Measurements from ENCODE around the gene NFKBIB. TPM values are rescaled to one million over a fixed set of nuclear protein-coding genes. Genes with fewer than 3 reads are reported as not detected.

Gene NFKBIB
- total RNA-seq, 2 experiments from 2014 or later, result 56.5 to 57.9 TPM

DNA sequence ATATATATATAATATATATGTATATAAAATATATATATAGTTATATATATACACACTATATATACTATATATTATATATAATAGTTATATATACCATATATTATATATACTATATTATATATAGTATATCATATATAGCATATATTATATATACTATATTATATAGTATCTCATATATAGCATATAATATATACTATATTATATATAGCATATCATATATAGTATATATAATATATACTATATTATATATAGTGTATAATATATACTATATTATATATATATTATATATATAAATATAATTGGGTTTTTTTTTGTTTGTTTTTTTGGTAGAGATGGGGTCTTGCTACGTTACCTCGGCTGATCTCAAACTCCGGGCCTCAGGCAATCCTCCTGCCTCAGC lies 38.4 kb upstream of the NFKBIB start:
- intact Hi-C loops (cut with micrococcal nuclease), result no loop called here
- CTCF ChIA-PET, result interaction anchor here (4.2 kb wide), 1 partner anchor 26 kb away, joined by 15 read pairs; no protein-coding TSS in a partner anchor
- peaks cover 46% of the 10 kb centered on the region for H3K4me1 Mint-ChIP-seq (ENCODE audit: low read depth)
- H3K27me3 Mint-ChIP-seq, result no peaks in the 10 kb centered on the region
- H3K9me3 Mint-ChIP-seq, result peaks cover 6% of the 10 kb centered on the region
- H3K4me3 Mint-ChIP-seq, result no peak overlapping the region
- H3K36me3 Mint-ChIP-seq (ENCODE audit: low read depth), result peaks cover 19% of the 10 kb centered on the region
- no peak for DNase-seq
- TF ChIP-seq, protein P1, sequence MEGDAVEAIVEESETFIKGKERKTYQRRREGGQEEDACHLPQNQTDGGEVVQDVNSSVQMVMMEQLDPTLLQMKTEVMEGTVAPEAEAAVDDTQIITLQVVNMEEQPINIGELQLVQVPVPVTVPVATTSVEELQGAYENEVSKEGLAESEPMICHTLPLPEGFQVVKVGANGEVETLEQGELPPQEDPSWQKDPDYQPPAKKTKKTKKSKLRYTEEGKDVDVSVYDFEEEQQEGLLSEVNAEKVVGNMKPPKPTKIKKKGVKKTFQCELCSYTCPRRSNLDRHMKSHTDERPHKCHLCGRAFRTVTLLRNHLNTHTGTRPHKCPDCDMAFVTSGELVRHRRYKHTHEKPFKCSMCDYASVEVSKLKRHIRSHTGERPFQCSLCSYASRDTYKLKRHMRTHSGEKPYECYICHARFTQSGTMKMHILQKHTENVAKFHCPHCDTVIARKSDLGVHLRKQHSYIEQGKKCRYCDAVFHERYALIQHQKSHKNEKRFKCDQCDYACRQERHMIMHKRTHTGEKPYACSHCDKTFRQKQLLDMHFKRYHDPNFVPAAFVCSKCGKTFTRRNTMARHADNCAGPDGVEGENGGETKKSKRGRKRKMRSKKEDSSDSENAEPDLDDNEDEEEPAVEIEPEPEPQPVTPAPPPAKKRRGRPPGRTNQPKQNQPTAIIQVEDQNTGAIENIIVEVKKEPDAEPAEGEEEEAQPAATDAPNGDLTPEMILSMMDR (IDR thresholded peaks at IDR 0.05), result no peak
- ATAC-seq, result no peak
- no peak overlapping the region for H3K27ac Mint-ChIP-seq
- POLR2A ChIA-PET, result interaction anchor here (1.9 to 12.2 kb wide), 2 partner anchors 8 to 11 kb away, joined by 7 to 152 read pairs; partner anchors contain the start of gene HNRNPL

GRCh38 chr19:38862321-38863059 lies 37.3 kb upstream of the NFKBIB start:
- Mint-ChIP-seq H3K36me3 (ENCODE audit: low read depth) (peaks cover 26% of the 10 kb centered on the region), H3K27me3 (no peaks in the 10 kb centered on the region), H3K4me3 (no peak overlapping the region), H3K9me3 (peaks cover 3% of the 10 kb centered on the region), H3K27ac (no peak overlapping the region), H3K4me1 (ENCODE audit: low read depth) (peaks cover 41% of the 10 kb centered on the region)
- intact Hi-C loops (cut with micrococcal nuclease), result no loop called here
- ATAC-seq (no peak), DNase-seq (no peak)
- TF ChIP-seq, protein P1 (IDR thresholded peaks at IDR 0.05), result no peak
- CTCF ChIA-PET, result interaction anchor here (0.6 to 2.0 kb wide), 4 partner anchors 9 to 1558 kb away, joined by 3 to 17 read pairs (median 6); partner anchors contain the start of genes MRPS12 and SARS2
- POLR2A ChIA-PET, result interaction anchor here (0.6 to 12.2 kb wide), 3 partner anchors 12 to 23 kb away, joined by 3 to 152 read pairs (median 3); partner anchors contain the start of genes HNRNPL and RINL

DNA sequence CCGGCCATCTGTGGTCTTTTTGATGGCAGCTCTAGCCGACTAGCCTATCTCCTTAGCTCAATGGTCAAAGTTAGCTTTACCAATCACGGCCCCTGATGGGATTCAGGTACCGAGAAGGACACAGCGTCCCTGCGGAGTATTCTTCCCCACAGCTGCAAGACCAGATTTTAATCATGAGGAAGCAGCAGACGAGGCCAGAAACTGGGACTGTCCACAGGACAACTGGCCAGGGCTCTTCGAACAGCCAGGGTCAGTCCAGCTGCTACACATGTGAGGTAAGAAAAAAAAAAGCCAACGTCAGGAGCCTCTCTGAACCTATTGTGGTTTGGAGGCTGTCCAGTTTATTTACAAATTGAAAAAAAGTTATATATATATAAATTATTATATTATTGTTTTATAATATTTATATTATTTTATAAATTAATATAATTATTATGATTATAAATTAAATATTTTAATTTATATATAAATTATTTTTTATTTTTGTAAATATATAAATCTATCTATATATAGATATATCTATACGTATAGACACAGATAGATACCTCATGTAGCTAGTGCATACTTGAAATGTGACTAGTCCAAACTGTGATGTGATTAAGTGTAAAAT lies 32.5 kb upstream of the NFKBIB start:
- TF ChIP-seq, protein P1 (IDR thresholded peaks at IDR 0.05), result no peak
- H3K4me1 Mint-ChIP-seq (ENCODE audit: low read depth), result peaks cover 50% of the 10 kb centered on the region
- H3K27me3 Mint-ChIP-seq, result no peaks in the 10 kb centered on the region
- DNase-seq, result no peak
- CTCF ChIA-PET, result interaction anchor here (1.5 to 6.3 kb wide), 5 partner anchors 10 to 20 kb away, joined by 4 to 33 read pairs (median 11); partner anchors contain the start of gene RINL
- no peak overlapping the region for H3K4me3 Mint-ChIP-seq
- intact Hi-C loops (cut with micrococcal nuclease), result no loop called here
- H3K9me3 Mint-ChIP-seq, result peaks cover 3% of the 10 kb centered on the region
- no peak for ATAC-seq
- peaks cover 58% of the 10 kb centered on the region for H3K36me3 Mint-ChIP-seq (ENCODE audit: low read depth)
- POLR2A ChIA-PET, result interaction anchor here (5.1 to 12.2 kb wide), 2 partner anchors 17 to 26 kb away, joined by 22 to 152 read pairs; partner anchors contain the start of gene HNRNPL
- H3K27ac Mint-ChIP-seq, result no peak overlapping the region

GRCh38 chr19:38868551-38868950 lies 31.2 kb upstream of the NFKBIB start:
- peaks cover 52% of the 10 kb centered on the region for H3K4me1 Mint-ChIP-seq (ENCODE audit: low read depth)
- intact Hi-C loops (cut with micrococcal nuclease), result no loop called here
- peak overlapping the region; percentile 85 for H3K4me3 Mint-ChIP-seq
- no peak for ATAC-seq
- peaks cover 63% of the 10 kb centered on the region for H3K36me3 Mint-ChIP-seq (ENCODE audit: low read depth)
- ChIA-PET CTCF (interaction anchor here (0.8 to 6.3 kb wide), 10 partner anchors 10 to 335 kb away, joined by 3 to 33 read pairs (median 5); partner anchors contain the start of genes MRPS12, RINL and SARS2), POLR2A (interaction anchor here (0.6 to 12.2 kb wide), 10 partner anchors 8 to 37 kb away, joined by 3 to 152 read pairs (median 8); partner anchors contain the start of genes ECH1, HNRNPL and RINL)
- H3K27ac Mint-ChIP-seq, result peak overlapping the region; percentile 92
- TF ChIP-seq, protein P1 (IDR thresholded peaks at IDR 0.05), result no peak
- H3K9me3 Mint-ChIP-seq, result peaks cover 3% of the 10 kb centered on the region
- H3K27me3 Mint-ChIP-seq, result no peaks in the 10 kb centered on the region
- no peak for DNase-seq
